ENCODE results near the gene ZFR2.
"Not testable (repeated sequence)": the region's sequence is repeated elsewhere in the genome, so short reads cannot be mapped to it uniquely, and the experiment has no call there.

ZFR2 gene

GRCh38 chr19:3893509-3894179, 24.8 kb upstream of the ZFR2 start:
- no peak overlapping the region for H3K4me3 ChIP-seq (ENCODE audit: low read length)
- DNase-seq (ENCODE audit: low read depth), result no peak
- no peak for TF ChIP-seq CTCF (conservative IDR thresholded peaks at IDR 0.05; ENCODE audit: low read depth, low read length)

- no peak overlapping the region for H3K4me3 ChIP-seq (ENCODE audit: low read length)
- TF ChIP-seq CTCF (conservative IDR thresholded peaks at IDR 0.05; ENCODE audit: low read depth, low read length), result no peak
- DNase-seq (ENCODE audit: low read depth), result no peak
These were observed 21.8 kb upstream of the ZFR2 start for GRCh38 chr19:3890591-3890990.

- no peak for DNase-seq (ENCODE audit: low read depth)
- no peak for TF ChIP-seq CTCF (conservative IDR thresholded peaks at IDR 0.05; ENCODE audit: low read depth, low read length)
- no peak overlapping the region for H3K4me3 ChIP-seq (ENCODE audit: low read length)
These were observed 13.2 kb upstream of the ZFR2 start for GRCh38 chr19:3882041-3882384.

DNA sequence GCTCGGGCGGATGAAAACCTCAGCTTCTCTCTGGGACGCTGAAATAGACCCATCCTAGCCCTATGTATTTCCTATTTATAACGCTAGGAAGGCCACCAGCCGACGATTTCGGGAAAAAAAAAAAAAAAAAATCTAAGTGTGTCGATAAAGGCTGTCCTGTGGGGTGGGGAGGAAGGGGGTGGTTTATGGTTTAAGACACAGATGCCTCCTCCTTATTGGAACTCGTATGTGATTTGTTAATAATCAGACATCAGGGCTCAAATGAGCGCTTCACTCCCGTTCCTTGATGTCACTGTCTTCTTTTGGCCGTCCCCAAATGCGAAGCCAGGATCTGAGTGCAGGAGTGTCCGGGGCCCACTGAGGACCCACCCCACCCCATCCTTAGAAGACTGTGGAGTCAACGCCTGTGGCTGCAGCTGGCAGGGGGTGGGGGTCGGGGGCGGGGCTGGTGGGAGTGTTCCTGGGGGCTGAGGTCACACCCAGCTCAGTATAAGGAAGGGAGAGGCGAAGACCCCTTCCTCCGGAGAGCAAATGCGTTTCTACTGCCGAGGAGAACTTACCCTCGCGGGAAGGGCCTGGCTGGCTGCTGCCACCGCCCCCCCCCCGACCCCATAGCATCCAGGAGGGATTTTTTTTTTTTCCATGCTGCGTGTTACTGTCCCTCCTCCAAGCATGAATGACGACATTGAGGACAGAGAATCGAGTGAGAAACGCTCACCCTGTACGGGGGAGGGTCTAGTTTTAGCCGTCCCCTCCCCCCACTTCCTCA, 12.6 kb upstream of the ZFR2 start:
- no peak for TF ChIP-seq CTCF (conservative IDR thresholded peaks at IDR 0.05; ENCODE audit: low read depth, low read length)
- no peak for DNase-seq (ENCODE audit: low read depth)
- no peak overlapping the region for H3K4me3 ChIP-seq (ENCODE audit: low read length)

DNA sequence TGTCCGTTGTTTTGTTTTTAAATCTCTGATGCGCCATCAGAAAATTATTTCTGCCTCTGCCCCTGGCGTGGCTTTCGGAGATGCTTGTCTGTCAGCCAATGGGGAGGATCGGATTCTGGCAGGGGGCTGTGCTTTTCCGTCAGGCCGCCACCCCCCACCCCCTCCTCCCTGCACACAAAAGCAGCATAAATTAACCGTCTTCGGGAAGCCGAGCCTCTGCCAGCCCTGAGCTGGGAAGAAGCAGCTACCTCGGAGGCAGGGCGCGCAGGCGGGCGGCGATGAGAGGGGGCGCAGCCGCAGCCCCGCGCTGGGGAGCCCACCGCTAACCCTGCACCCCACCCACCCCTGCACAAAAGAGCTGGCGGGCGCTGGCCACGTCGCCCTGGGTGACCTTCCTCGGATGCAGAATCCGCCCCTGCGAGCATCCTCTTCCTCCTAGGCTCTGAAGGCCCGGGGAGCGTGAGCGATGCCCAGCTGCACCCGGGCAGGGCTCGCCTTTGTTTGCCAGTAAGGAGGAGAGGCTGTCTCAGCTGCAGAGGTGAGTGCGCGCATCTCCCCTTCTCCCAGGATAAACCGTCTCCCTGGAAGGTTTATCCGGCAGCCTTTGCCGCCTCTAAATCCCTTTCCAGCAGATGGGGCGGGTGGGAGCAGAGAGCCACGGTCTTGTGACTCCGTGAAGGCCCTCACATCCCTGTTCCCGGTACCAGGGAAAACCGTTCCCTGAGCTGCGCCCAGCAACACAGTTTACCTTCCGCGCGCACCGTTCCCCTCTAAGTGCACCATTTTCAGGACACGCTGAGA, 11.8 kb upstream of the ZFR2 start, which contains the start of gene ATCAY:
ATCAY (plus strand) TSS at position 215 of the 801 bp plus-strand sequence. CDS start 5,083 bp downstream, outside the sequence.
- DNase-seq (ENCODE audit: low read depth), result no peak
- H3K4me3 ChIP-seq (ENCODE audit: low read length), result no peak within 1 kb of the TSS
- TF ChIP-seq CTCF (conservative IDR thresholded peaks at IDR 0.05; ENCODE audit: low read depth, low read length), result no peak

DNA sequence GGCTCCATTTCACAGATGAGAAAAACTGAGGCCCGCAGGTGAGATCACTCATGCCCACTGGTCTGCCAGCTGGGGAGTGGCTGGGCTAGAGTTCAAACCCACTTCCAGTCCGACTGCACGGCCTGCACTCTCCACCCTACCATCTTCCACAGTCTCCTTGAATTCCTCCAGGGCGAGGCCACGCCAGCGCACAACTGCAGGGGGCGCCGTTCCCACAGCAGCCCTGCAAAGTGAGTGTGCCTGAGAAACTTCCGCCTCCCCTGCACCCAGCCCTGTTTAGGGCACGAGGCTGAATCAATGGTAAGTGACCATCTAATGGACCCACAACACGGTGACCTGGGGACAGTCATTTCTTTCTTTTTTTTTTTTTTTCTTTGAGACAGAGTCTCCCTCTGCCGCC, 10.8 kb upstream of the ZFR2 start:
- no peak for DNase-seq (ENCODE audit: low read depth)
- no peak overlapping the region for H3K4me3 ChIP-seq (ENCODE audit: low read length)
- peak; percentile 11 for TF ChIP-seq CTCF (conservative IDR thresholded peaks at IDR 0.05; ENCODE audit: low read depth, low read length)

- H3K4me3 ChIP-seq (ENCODE audit: low read length); DNase-seq (ENCODE audit: low read depth): not testable (repeated sequence)
These were observed 5.9 kb upstream of the ZFR2 start for GRCh38 chr19:3874695-3875094.
